ENCODE results near the gene ITPR1.

- TF ChIP-seq POLR2AphosphoS5 (IDR thresholded peaks at IDR 0.05; ENCODE audit: low read depth, low read length) (no peak), SIN3A (IDR thresholded peaks at IDR 0.05; ENCODE audit: borderline replicate concordance, insufficient read depth, low read length) (no peak), REST (IDR thresholded peaks at IDR 0.05; ENCODE audit: insufficient read depth in 1 of 2, low read depth in 2 of 2, low read length in 2 of 2) (no peak), TAF1 (IDR thresholded peaks at IDR 0.05; ENCODE audit: borderline replicate concordance, insufficient read depth, low read length) (no peak), FOXP2 (optimal IDR thresholded peaks at IDR 0.05; ENCODE audit: borderline replicate concordance, extremely low read depth, extremely low read length, insufficient read depth) (no peak)
Measured at GRCh38 chr3:4754180-4755086, 261.3 kb downstream of the ITPR1 start.

All from PFSK-1 (cell line).